H1 (cell line): ENCODE results near the gene HABP2. TPM values are rescaled to one million over a fixed set of nuclear protein-coding genes. Genes with fewer than 3 reads are reported as not detected.

ENCODE experiments used
- CTCF ChIA-PET: fragments of 300-600 bp; sonication (Branson Sonifier 250); formaldehyde crosslinking; loops from one replicate; lab custom pipeline; 2021; ENCODE audit not compliant: partially characterized antibody; lab: Charles Lee
- POLR2A ChIA-PET: fragments of 300-600 bp; sonication (Branson Sonifier 250); formaldehyde crosslinking; loops from one replicate; lab custom pipeline; 2021; ENCODE audit warnings: inconsistent platforms; ENCODE audit not compliant: partially characterized antibody; lab: Charles Lee
- DNase-seq, 2 experiments: peaks; one replicate each; pipeline versions ENCODE4 v3.0.0 to v3.0.0-alpha.2; 2010 to 2022; ENCODE audit warnings: low spot score in 2 of 2, low read depth in 1 of 2, mixed read lengths in 1 of 2
- FAIRE-seq: peaks from 2 replicates; lab custom pipeline; 2011; peaks lifted over from hg19 to GRCh38; lab: Jason Lieb, UNC
- H2AFZ ChIP-seq: 2 replicates; pipeline ENCODE4 v1.8.1; 2012; ENCODE audit warnings: low read length, inconsistent platforms
- H2AK5ac ChIP-seq: 2 replicates; pipeline ENCODE4 v1.6.1; 2013; ENCODE audit warnings: low read depth, low read length
- H2BK120ac ChIP-seq: replicated peaks from 2 replicates; pipeline ENCODE3; 2013; ENCODE audit warnings: low read depth, low read length, inconsistent platforms
- H2BK12ac ChIP-seq: 2 replicates; pipeline ENCODE4 v1.6.1; 2013; ENCODE audit warnings: low read depth, low read length
- H2BK15ac ChIP-seq: 2 replicates; pipeline ENCODE4 v1.6.1; 2013; ENCODE audit warnings: low read length
- H2BK20ac ChIP-seq: 2 replicates; pipeline ENCODE4 v1.6.1; 2013; ENCODE audit warnings: low read length
- H2BK5ac ChIP-seq: 2 replicates; pipeline ENCODE4 v1.6.1; 2013; ENCODE audit warnings: low read depth, low read length
- H3K14ac ChIP-seq: 2 replicates; pipeline ENCODE4 v1.6.1; 2013; ENCODE audit warnings: inconsistent platforms; ENCODE audit not compliant: insufficient read length
- H3K18ac ChIP-seq: 2 replicates; pipeline ENCODE4 v1.6.1; 2013; ENCODE audit warnings: low read length; ENCODE audit errors: extremely low read depth
- H3K23ac ChIP-seq: 2 replicates; pipeline ENCODE4 v1.6.1; 2013; ENCODE audit warnings: inconsistent platforms; ENCODE audit not compliant: insufficient read length
- H3K23me2 ChIP-seq: 2 replicates; pipeline ENCODE4 v1.6.1; 2013; ENCODE audit warnings: low read depth, low read length
- H3K27ac ChIP-seq: 2 replicates; pipeline ENCODE4 v1.6.1; 2011; ENCODE audit warnings: low read depth, low read length, inconsistent platforms
- H3K27me3 ChIP-seq, 4 experiments: replicated peaks in 1 of 4; 1 replicate in 1 of 4; 2 replicates in 3 of 4; pipeline versions ENCODE4 v1.6.1 to v1.8.1; 2011 to 2013; ENCODE audit warnings: low read length in 3 of 4, mild to moderate bottlenecking in 3 of 4, inconsistent platforms in 2 of 4, mixed read lengths in 2 of 4, moderate library complexity in 1 of 4; ENCODE audit not compliant: control insufficient read depth in 3 of 4, insufficient read depth in 3 of 4; ENCODE audit errors: extremely low read depth in 1 of 4
- H3K36me3 ChIP-seq, 4 experiments: 2 replicates each; pipeline versions ENCODE4 v1.6.1 to v1.8.1; 2011 to 2013; ENCODE audit warnings: mild to moderate bottlenecking in 4 of 4, low read length in 3 of 4, moderate library complexity in 2 of 4, control low read depth in 1 of 4, inconsistent platforms in 1 of 4; ENCODE audit not compliant: insufficient read depth in 4 of 4, control insufficient read depth in 2 of 4
- H3K4ac ChIP-seq: replicated peaks from 2 replicates; pipeline ENCODE3; 2013; ENCODE audit warnings: low read length, low read depth, mixed read lengths, inconsistent platforms; ENCODE audit not compliant: insufficient read length
- H3K4me1 ChIP-seq, 4 experiments: replicated peaks in 1 of 4; 1 replicate in 1 of 4; 2 replicates in 3 of 4; pipeline versions ENCODE4 v1.6.1 to v1.8.1; 2011 to 2013; ENCODE audit warnings: low read length in 3 of 4, inconsistent platforms in 2 of 4, mixed read lengths in 1 of 4; ENCODE audit not compliant: insufficient read depth in 4 of 4, control insufficient read depth in 3 of 4
- H3K4me2 ChIP-seq, 2 experiments: 2 replicates each; pipeline versions ENCODE4 v1.6.1 to v1.8.1; 2011 to 2013; ENCODE audit warnings: low read depth in 2 of 2, low read length in 2 of 2, control low read depth in 1 of 2, inconsistent platforms in 1 of 2, mild to moderate bottlenecking in 1 of 2; ENCODE audit not compliant: insufficient read depth in 1 of 2
- H3K4me3 ChIP-seq, 4 experiments: fragments of 200-600, 300-600 bp in 1 of 4; sonication (generic), shearing (Covaris generic), sonication (Bioruptor Twin) in 1 of 4; 2 replicates each; pipeline versions ENCODE4 v1.5.1 to v1.8.1; 2011 to 2016; ENCODE audit warnings: low read length in 4 of 4, low read depth in 3 of 4, control low read depth in 2 of 4, inconsistent platforms in 2 of 4, mild to moderate bottlenecking in 2 of 4, mixed read lengths in 1 of 4, moderate library complexity in 1 of 4; ENCODE audit not compliant: insufficient read depth in 2 of 4; ENCODE audit errors: extremely low read depth in 1 of 4
- H3K56ac ChIP-seq: replicated peaks from 2 replicates; pipeline ENCODE3; 2013; ENCODE audit warnings: low read depth, mild to moderate bottlenecking, mixed read lengths, low read length, inconsistent platforms; ENCODE audit not compliant: insufficient read length
- H3K79me1 ChIP-seq: 2 replicates; pipeline ENCODE4 v1.6.1; 2013; ENCODE audit warnings: low read depth, low read length, control low read depth
- H3K79me2 ChIP-seq, 2 experiments: 2 replicates each; pipeline versions ENCODE4 v1.6.1 to v1.8.1; 2012 to 2013; ENCODE audit warnings: low read length in 2 of 2, mild to moderate bottlenecking in 2 of 2, inconsistent platforms in 1 of 2; ENCODE audit not compliant: insufficient read depth in 2 of 2, control insufficient read depth in 1 of 2
- H3K9ac ChIP-seq, 4 experiments: replicated peaks in 1 of 4; 1 replicate in 1 of 4; 2 replicates in 3 of 4; pipeline versions ENCODE4 v1.6.1 to v1.8.1; 2011 to 2013; ENCODE audit warnings: low read depth in 3 of 4, low read length in 3 of 4, control low read depth in 2 of 4, mild to moderate bottlenecking in 2 of 4, moderate library complexity in 2 of 4, inconsistent platforms in 1 of 4; ENCODE audit errors: extremely low read depth in 1 of 4
- H3K9me3 ChIP-seq, 2 experiments: 2 replicates each; pipeline versions ENCODE4 v1.6.1 to v1.8.1; 2012 to 2013; ENCODE audit warnings: mild to moderate bottlenecking in 2 of 2, moderate library complexity in 2 of 2, control low read depth in 1 of 2, inconsistent platforms in 1 of 2, low read depth in 1 of 2, low read length in 1 of 2, mixed read lengths in 1 of 2; ENCODE audit not compliant: insufficient read depth in 2 of 2
- H4K20me1 ChIP-seq, 2 experiments: replicated peaks in 1 of 2; 2 replicates each; pipeline versions ENCODE3 to v1.8.1; 2011 to 2013; ENCODE audit warnings: inconsistent platforms in 2 of 2, low read length in 2 of 2, mild to moderate bottlenecking in 1 of 2; ENCODE audit not compliant: insufficient read depth in 2 of 2, control insufficient read depth in 1 of 2
- H4K5ac ChIP-seq: 2 replicates; pipeline ENCODE4 v1.6.1; 2013; ENCODE audit warnings: low read length, low read depth, mixed read lengths, inconsistent platforms; ENCODE audit not compliant: insufficient read length
- H4K8ac ChIP-seq: 2 replicates; pipeline ENCODE4 v1.8.0; 2013; ENCODE audit warnings: mild to moderate bottlenecking, moderate library complexity, low read length, inconsistent platforms; ENCODE audit not compliant: insufficient read depth; ENCODE audit errors: extremely low read depth
- H4K91ac ChIP-seq: replicated peaks from 2 replicates; pipeline ENCODE3; 2013; ENCODE audit warnings: low read length, mixed read lengths, inconsistent platforms; ENCODE audit not compliant: insufficient read length
- BACH1 ChIP-seq: IDR thresholded peaks from 2 replicates; pipeline ENCODE4 v1.6.1; 2012; ENCODE audit warnings: low read length, improper control_type of control experiment
- FOSL1 ChIP-seq: IDR thresholded peaks from 2 replicates; pipeline ENCODE4 v1.6.1; 2011; ENCODE audit warnings: mild to moderate bottlenecking, low read depth, low read length, moderate library complexity; ENCODE audit not compliant: insufficient read depth
- KDM4A ChIP-seq: IDR thresholded peaks from one replicate; pipeline ENCODE4 v1.7.1; 2012; ENCODE audit warnings: low read depth, mild to moderate bottlenecking, moderate library complexity, low read length, inconsistent platforms; ENCODE audit not compliant: severe bottlenecking
- NANOG ChIP-seq: IDR thresholded peaks from 2 replicates; pipeline ENCODE4 v1.6.1; 2011; ENCODE audit warnings: low read length, low read depth, mild to moderate bottlenecking, inconsistent platforms; ENCODE audit not compliant: insufficient read depth, poor library complexity, severe bottlenecking
- TBP ChIP-seq: IDR thresholded peaks from 2 replicates; pipeline ENCODE4 v1.6.1; 2011; ENCODE audit warnings: low read depth, low read length, improper control_type of control experiment
- WGBS, 2 experiments: shearing (Covaris generic) in 1 of 2; methylation state at CpG; one replicate each; pipeline versions ENCODE4 v1.1.6 to v1.1.7; 2013 to 2015; ENCODE audit warnings: low lambda C conversion rate in 2 of 2, mixed read lengths in 2 of 2, inconsistent platforms in 1 of 2, low coverage in 1 of 2, missing lambda C conversion rate in 1 of 2; ENCODE audit not compliant: insufficient replicate concordance in 2 of 2, insufficient coverage in 1 of 2, insufficient read length in 1 of 2; ENCODE audit errors: extremely low coverage in 1 of 2, missing lambda C conversion rate in 1 of 2; 5-methylcytosine and 5-hydroxymethylcytosine counted together
- polyA plus RNA-seq, 7 experiments: library from polyadenylated mRNA; depleted of rRNA in 3 of 7; stranded (reverse) in 5 of 7; unstranded in 2 of 7; fragments of >200 nt in 5 of 7; fragments of 200-250 nt in 2 of 7; gene quantifications; 1 replicate in 5 of 7; 2 replicates in 1 of 7; 4 replicates in 1 of 7; pipeline versions ENCODE4 v1.2.1 to v1.2.3, GENCODE V29; 2011 to 2013; ENCODE audit warnings: missing spikeins in 2 of 7, mixed read lengths in 2 of 7
- total RNA-seq: library from RNA; stranded (reverse); fragmentation: NEBNext Ultra II Directional; extraction: Animal tissue kit (Norgen Biotek cat#: 25700); gene quantifications from 2 replicates; pipeline ENCODE4 v1.2.1, GENCODE V29; 2021

HABP2 gene
- total and polyA plus RNA-seq, 2 of the 8 experiments (the other 6 are each of a cell fraction or from before 2014, with no cell fraction given): not detected

GRCh38 chr10:113540845-113541548, 11.9 kb upstream of the HABP2 start:
- Histone ChIP-seq H3K9ac (no peak overlapping the region), H3K4me1 (no peaks in the 10 kb centered on the region), H2AK5ac (no peak overlapping the region), H2BK20ac (no peak overlapping the region), H3K4me3 (no peak overlapping the region), H2BK15ac (no peak overlapping the region), H3K9me3 (no peaks in the 10 kb centered on the region), H3K56ac (no peak overlapping the region), H4K91ac (no peak overlapping the region), H3K79me1 (no peaks in the 10 kb centered on the region), H3K4me2 (no peak overlapping the region), H3K4ac (no peak overlapping the region), H4K20me1 (peaks cover 0 to 3% of the 10 kb centered on the region in 2 experiments), H2BK120ac (no peak overlapping the region), H4K8ac (no peak overlapping the region; the same call in 1 of the 2 replicates), H2BK12ac (no peak overlapping the region), H4K5ac (no peak overlapping the region), H3K27me3 (no peaks in the 10 kb centered on the region), H3K14ac (no peak overlapping the region), H3K23ac (no peak overlapping the region), H3K79me2 (no peaks in the 10 kb centered on the region), H3K23me2 (no peaks in the 10 kb centered on the region), H3K18ac (no peak overlapping the region), H3K36me3 (no peaks in the 10 kb centered on the region), H2BK5ac (no peak overlapping the region), H2AFZ (no peak overlapping the region), H3K27ac (no peak overlapping the region)
- ChIA-PET POLR2A (no interaction called here), CTCF (interaction anchor here (0.8 to 2.1 kb wide), 4 partner anchors 16 to 21 kb away, joined by 3 to 5 read pairs (median 4); no protein-coding TSS in a partner anchor)
- FAIRE-seq (no peak), DNase-seq (no peak)
- WGBS, 2 experiments: 81% methylated on average over 7 of the region's 7 CpGs; no CpG with 5 or more reads in 1 of the 2 experiments
- no peak for TF ChIP-seq KDM4A
- no peak for TF ChIP-seq FOSL1
- TF ChIP-seq BACH1: no peak
- no peak for TF ChIP-seq TBP
- TF ChIP-seq NANOG: no peak
